ENCODE data around the gene MAP3K6. TPM values are rescaled to one million over a fixed set of nuclear protein-coding genes. Genes with fewer than 3 reads are reported as not detected.
"Not testable (repeated sequence)": the region's sequence is repeated elsewhere in the genome, so short reads cannot be mapped to it uniquely, and the experiment has no call there.

The MAP3K6 gene
- total RNA-seq, 1 experiment from 2014 or later = 25.1 TPM

GRCh38 chr1:27388337-27389005 lies 21.7 kb upstream of the MAP3K6 start:
- H3K9ac ChIP-seq (ENCODE audit: low read length) = no peak overlapping the region
- intact Hi-C loops (cut with micrococcal nuclease) = loop anchor here (1.0 to 2.0 kb wide), 2 partner anchors 24 to 87 kb away; no protein-coding TSS in a partner anchor
- no peaks in the 10 kb centered on the region for H3K27me3 ChIP-seq (ENCODE audit: low read length)
- H4K20me1 ChIP-seq (ENCODE audit: low read length) = no peaks in the 10 kb centered on the region
- ChIA-PET POLR2A (ENCODE audit: unreplicated experiment) (no interaction called here), CTCF (interaction anchor here (1.0 kb wide), 1 partner anchor 88 kb away, joined by 3 read pairs; no protein-coding TSS in a partner anchor)
- no TSS peak for BruUV-seq (replicated peaks)
- H3K4me3 ChIP-seq (ENCODE audit: low read length) = no peak overlapping the region
- H3K4me2 ChIP-seq (ENCODE audit: low read length) = no peak overlapping the region
- H3K79me2 ChIP-seq (ENCODE audit: low read length) = peaks cover 10% of the 10 kb centered on the region
- no peaks in the 10 kb centered on the region for H3K9me3 ChIP-seq (ENCODE audit: low read length)
- ATAC-seq = peak; percentile 29
- peak; percentile 94 for TF ChIP-seq CTCF (conservative IDR thresholded peaks at IDR 0.05; ENCODE audit: low read depth, low read length)
- no peak for TF ChIP-seq EZH2phosphoT487 (IDR thresholded peaks at IDR 0.05; ENCODE audit: borderline replicate concordance, low read length)
- TF ChIP-seq EZH2 (IDR thresholded peaks at IDR 0.05; ENCODE audit: low read length, unreplicated experiment) = no peak
- H3F3A ChIP-seq (ENCODE audit: low read length, unreplicated experiment) = no peaks in the 10 kb centered on the region
- no peak overlapping the region for H3K27ac ChIP-seq (ENCODE audit: low read length)
- no peaks in the 10 kb centered on the region for H3K9me2 ChIP-seq (replicated peaks; ENCODE audit: low read length)
- H3K4me1 ChIP-seq (ENCODE audit: insufficient read depth, low read length) = peaks cover 11% of the 10 kb centered on the region
- H3K36me3 ChIP-seq (ENCODE audit: low read depth, low read length) = no peaks in the 10 kb centered on the region
- DNase-seq = peak; percentile 85
- no peak overlapping the region for H2AFZ ChIP-seq (ENCODE audit: low read length)

- ATAC-seq; H3K27me3 ChIP-seq (ENCODE audit: low read length); H3K4me1 ChIP-seq (ENCODE audit: insufficient read depth, low read length); POLR2A ChIA-PET (ENCODE audit: unreplicated experiment); H3K4me2 ChIP-seq (ENCODE audit: low read length); H3K27ac ChIP-seq (ENCODE audit: low read length); H3K9ac ChIP-seq (ENCODE audit: low read length); DNase-seq; H3K9me2 ChIP-seq (replicated peaks; ENCODE audit: low read length); H4K20me1 ChIP-seq (ENCODE audit: low read length); H3K36me3 ChIP-seq (ENCODE audit: low read depth, low read length); intact Hi-C loops (cut with micrococcal nuclease); BruUV-seq (replicated peaks); H3F3A ChIP-seq (ENCODE audit: low read length, unreplicated experiment); CTCF ChIA-PET; H3K4me3 ChIP-seq (ENCODE audit: low read length); H2AFZ ChIP-seq (ENCODE audit: low read length); H3K79me2 ChIP-seq (ENCODE audit: low read length); H3K9me3 ChIP-seq (ENCODE audit: low read length): not testable (repeated sequence)
Observed at GRCh38 chr1:27384797-27385196, 18.0 kb upstream of the MAP3K6 start.

GRCh38 chr1:27383661-27384060 lies 16.9 kb upstream of the MAP3K6 start:
- H4K20me1 ChIP-seq (ENCODE audit: low read length) = no peaks in the 10 kb centered on the region
- ATAC-seq (no peak), DNase-seq (no peak)
- no peaks in the 10 kb centered on the region for H3K4me1 ChIP-seq (ENCODE audit: insufficient read depth, low read length)
- H3K27ac ChIP-seq (ENCODE audit: low read length) = no peak overlapping the region
- H2AFZ ChIP-seq (ENCODE audit: low read length) = no peak overlapping the region
- H3K4me2 ChIP-seq (ENCODE audit: low read length) = no peak overlapping the region
- H3K36me3 ChIP-seq (ENCODE audit: low read depth, low read length) = no peaks in the 10 kb centered on the region
- no peaks in the 10 kb centered on the region for H3K9me2 ChIP-seq (replicated peaks; ENCODE audit: low read length)
- no peaks in the 10 kb centered on the region for H3F3A ChIP-seq (ENCODE audit: low read length, unreplicated experiment)
- H3K79me2 ChIP-seq (ENCODE audit: low read length) = no peaks in the 10 kb centered on the region
- H3K9me3 ChIP-seq (ENCODE audit: low read length) = no peaks in the 10 kb centered on the region
- intact Hi-C loops (cut with micrococcal nuclease) = no loop called here
- no peak overlapping the region for H3K4me3 ChIP-seq (ENCODE audit: low read length)
- H3K9ac ChIP-seq (ENCODE audit: low read length) = no peak overlapping the region
- CTCF ChIA-PET = no interaction called here
- BruUV-seq (replicated peaks) = no TSS peak
- POLR2A ChIA-PET (ENCODE audit: unreplicated experiment) = no interaction called here
- H3K27me3 ChIP-seq (ENCODE audit: low read length) = no peaks in the 10 kb centered on the region
- TF ChIP-seq EZH2 (IDR thresholded peaks at IDR 0.05; ENCODE audit: low read length, unreplicated experiment) = no peak
- TF ChIP-seq EZH2phosphoT487 (IDR thresholded peaks at IDR 0.05; ENCODE audit: borderline replicate concordance, low read length) = no peak
- no peak for TF ChIP-seq CTCF (conservative IDR thresholded peaks at IDR 0.05; ENCODE audit: low read depth, low read length)

Measured in PC-3 (cell line).